ENCODE data around the gene EYS.
A peak's percentile ranks its signal among the peaks of the same experiment; 100 is the strongest.
"Not testable (repeated sequence)": the region's sequence is repeated elsewhere in the genome, so short reads cannot be mapped to it uniquely, and the experiment has no call there.

Gene EYS

GRCh38 chr6:63968650-63969049, 1738.4 kb downstream of the EYS start:
- DNase-seq (ENCODE audit: low read depth), result no peak
- H3K4me3 ChIP-seq (ENCODE audit: low read depth, low read length), result no peak overlapping the region
- TF ChIP-seq CTCF (IDR thresholded peaks at IDR 0.05; ENCODE audit: control insufficient read depth, extremely low read depth, insufficient read depth), result no peak

- no peak for DNase-seq (ENCODE audit: low read depth)
- TF ChIP-seq CTCF (IDR thresholded peaks at IDR 0.05; ENCODE audit: control insufficient read depth, extremely low read depth, insufficient read depth), result no peak
- no peak overlapping the region for H3K4me3 ChIP-seq (ENCODE audit: low read depth, low read length)
Measured at GRCh38 chr6:63964366-63964765, 1742.7 kb downstream of the EYS start.

- DNase-seq (ENCODE audit: low read depth), result no peak
- TF ChIP-seq CTCF (IDR thresholded peaks at IDR 0.05; ENCODE audit: control insufficient read depth, extremely low read depth, insufficient read depth), result peak; percentile 5; the same call in 1 of the 2 replicates
- no peak overlapping the region for H3K4me3 ChIP-seq (ENCODE audit: low read depth, low read length)
Measured at GRCh38 chr6:63963769-63964315, 1743.2 kb downstream of the EYS start.

GRCh38 chr6:63953336-63954021, 1753.5 kb downstream of the EYS start:
- DNase-seq (ENCODE audit: low read depth); H3K4me3 ChIP-seq (ENCODE audit: low read depth, low read length): not testable (repeated sequence)

GRCh38 chr6:63947792-63948529, 1759.1 kb downstream of the EYS start:
- no peak for TF ChIP-seq CTCF (IDR thresholded peaks at IDR 0.05; ENCODE audit: control insufficient read depth, extremely low read depth, insufficient read depth)
- H3K4me3 ChIP-seq (ENCODE audit: low read depth, low read length), result no peak overlapping the region
- no peak for DNase-seq (ENCODE audit: low read depth)

- no peak for TF ChIP-seq CTCF (IDR thresholded peaks at IDR 0.05; ENCODE audit: control insufficient read depth, extremely low read depth, insufficient read depth)
- DNase-seq (ENCODE audit: low read depth), result no peak
- H3K4me3 ChIP-seq (ENCODE audit: low read depth, low read length), result no peak overlapping the region
Measured at GRCh38 chr6:63945987-63946386, 1761.0 kb downstream of the EYS start.

GRCh38 chr6:63943826-63944225, 1763.2 kb downstream of the EYS start:
- no peak overlapping the region for H3K4me3 ChIP-seq (ENCODE audit: low read depth, low read length)
- no peak for TF ChIP-seq CTCF (IDR thresholded peaks at IDR 0.05; ENCODE audit: control insufficient read depth, extremely low read depth, insufficient read depth)
- no peak for DNase-seq (ENCODE audit: low read depth)

Measured in LNCaP clone FGC (cell line).